CD14-positive monocyte (primary cell): Measurements from ENCODE around the gene FCRL3. TPM values are rescaled to one million over a fixed set of nuclear protein-coding genes. Genes with fewer than 3 reads are reported as not detected.
A peak's percentile ranks its signal among the peaks of the same experiment; 100 is the strongest.

ENCODE experiments used
- DNase-seq, 3 donors: peaks; one replicate each; pipeline ENCODE4 v3.0.0-alpha.2; 2011 to 2022
- H2AFZ ChIP-seq: 2 replicates; pipeline ENCODE4 v1.6.0; 2012; ENCODE audit warnings: mild to moderate bottlenecking, low read depth, low read length, inconsistent platforms; ENCODE audit not compliant: insufficient read depth, poor library complexity, severe bottlenecking
- H3K27ac ChIP-seq, 2 donors: 1 replicate in 1 of 2; 2 replicates in 1 of 2; pipeline ENCODE4 v1.5.1; 2012 to 2013; ENCODE audit warnings: low read length in 2 of 2, control low read depth in 1 of 2, inconsistent platforms in 1 of 2, low read depth in 1 of 2, mild to moderate bottlenecking in 1 of 2
- H3K27me3 ChIP-seq, 2 donors: one replicate each; pipeline versions ENCODE4 v1.6.0 to v1.6.1; 2011 to 2013; ENCODE audit warnings: low read length in 2 of 2; ENCODE audit not compliant: control insufficient read depth in 2 of 2, insufficient read depth in 2 of 2
- H3K36me3 ChIP-seq, 2 donors: replicated peaks in 1 of 2; 1 replicate in 1 of 2; 2 replicates in 1 of 2; pipeline versions ENCODE4 v1.5.1 to v1.6.1; 2012 to 2013; ENCODE audit warnings: low read length in 2 of 2, control low read depth in 1 of 2, inconsistent platforms in 1 of 2, mild to moderate bottlenecking in 1 of 2; ENCODE audit not compliant: insufficient read depth in 2 of 2, control insufficient read depth in 1 of 2
- H3K4me1 ChIP-seq, 2 donors: 1 replicate in 1 of 2; 2 replicates in 1 of 2; pipeline versions ENCODE4 v1.5.1 to v1.6.1; 2012 to 2013; ENCODE audit warnings: low read length in 2 of 2, control low read depth in 1 of 2, inconsistent platforms in 1 of 2, mild to moderate bottlenecking in 1 of 2, moderate library complexity in 1 of 2; ENCODE audit not compliant: insufficient read depth in 2 of 2, control insufficient read depth in 1 of 2
- H3K4me2 ChIP-seq: replicated peaks from 2 replicates; pipeline ENCODE3; 2012; ENCODE audit warnings: low read length, moderate library complexity, mild to moderate bottlenecking; ENCODE audit not compliant: poor library complexity, severe bottlenecking; ENCODE audit errors: extremely low read depth
- H3K4me3 ChIP-seq, 3 experiments: fragments of 200-600 bp in 1 of 3; sonication (generic) in 1 of 3; replicated peaks in 1 of 3; 1 replicate in 2 of 3; 2 replicates in 1 of 3; pipeline ENCODE4 v1.5.1; 2011 to 2013; ENCODE audit warnings: low read length in 3 of 3, mild to moderate bottlenecking in 3 of 3, control low read depth in 2 of 3, low read depth in 2 of 3, inconsistent platforms in 1 of 3, moderate library complexity in 1 of 3
- H3K79me2 ChIP-seq: 2 replicates; pipeline ENCODE4 v1.6.0; 2012; ENCODE audit warnings: mild to moderate bottlenecking, control low read depth, inconsistent platforms, low read length, moderate library complexity; ENCODE audit not compliant: insufficient read depth
- H3K9ac ChIP-seq: 2 replicates; pipeline ENCODE4 v1.6.0; 2017; ENCODE audit warnings: low read length, mild to moderate bottlenecking; ENCODE audit not compliant: insufficient read depth, poor library complexity, severe bottlenecking
- H3K9me3 ChIP-seq, 2 donors: replicated peaks in 1 of 2; 1 replicate in 1 of 2; 2 replicates in 1 of 2; pipeline versions ENCODE4 v1.5.1 to v1.6.1; 2012 to 2013; ENCODE audit warnings: low read length in 2 of 2, control low read depth in 1 of 2; ENCODE audit not compliant: control insufficient read depth in 1 of 2, insufficient read depth in 1 of 2
- H4K20me1 ChIP-seq: 2 replicates; pipeline ENCODE4 v1.6.0; 2012; ENCODE audit warnings: mild to moderate bottlenecking, low read length, control low read depth, moderate library complexity; ENCODE audit not compliant: insufficient read depth
- H3K27ac Mint-ChIP-seq, 7 donors: one replicate each; pipeline ENCODE4 v1.8.0; 2020; ENCODE audit warnings: mild to moderate bottlenecking in 7 of 7, mixed read lengths in 7 of 7, moderate library complexity in 6 of 7, inconsistent platforms in 2 of 7
- H3K27me3 Mint-ChIP-seq, 3 donors: one replicate each; pipeline ENCODE4 v1.8.0; 2021 to 2022; ENCODE audit warnings: low read depth in 3 of 3, mild to moderate bottlenecking in 3 of 3, mixed read lengths in 3 of 3, moderate library complexity in 3 of 3, inconsistent platforms in 1 of 3
- H3K36me3 Mint-ChIP-seq, 2 donors: one replicate each; pipeline ENCODE4 v1.8.0; 2020; ENCODE audit warnings: mixed read lengths in 2 of 2, inconsistent platforms in 1 of 2, mild to moderate bottlenecking in 1 of 2
- H3K4me1 Mint-ChIP-seq: one replicate; pipeline ENCODE4 v1.8.0; 2020; ENCODE audit warnings: mild to moderate bottlenecking, mixed read lengths
- H3K4me3 Mint-ChIP-seq, 2 donors: one replicate each; pipeline ENCODE4 v1.8.0; 2020; ENCODE audit warnings: mild to moderate bottlenecking in 2 of 2, mixed read lengths in 2 of 2, moderate library complexity in 1 of 2
- H3K9me3 Mint-ChIP-seq, 7 donors: one replicate each; pipeline ENCODE4 v1.8.0; 2020 to 2022; ENCODE audit warnings: mixed read lengths in 7 of 7, mild to moderate bottlenecking in 6 of 7, moderate library complexity in 6 of 7, inconsistent platforms in 2 of 7
- WGBS: methylation state at CpG from one replicate; pipeline ENCODE4 v1.1.5; 2013; ENCODE audit warnings: missing lambda C conversion rate; ENCODE audit not compliant: insufficient coverage; 5-methylcytosine and 5-hydroxymethylcytosine counted together
- intact Hi-C, 2 donors: fragments of 100-400 bp; cut with micrococcal nuclease; formaldehyde crosslinking; loops; one replicate each; pipeline versions ENCODE4 v1.15.0 to v1.15.1; 2023
- polyA plus RNA-seq, 3 donors: library from polyadenylated mRNA; depleted of rRNA in 1 of 3; unstranded in 2 of 3; stranded (reverse) in 1 of 3; fragments of 300-500 nt in 2 of 3; fragments of >200 nt in 1 of 3; fragmentation: Illumina TruSeq in 2 of 3; gene quantifications; 1 replicate in 2 of 3; 2 replicates in 1 of 3; pipeline ENCODE4 v1.2.3, GENCODE V29; 2012 to 2021
- TF ChIP-seq, protein P1 (sequence below): fragments of 200-600 bp; IDR thresholded peaks from one replicate; pipeline ENCODE4 v1.8.0; 2022; ENCODE audit warnings: antibody characterized with exemption, mild to moderate bottlenecking

FCRL3 gene
- polyA plus RNA-seq, 3 donors = 0.09 to 0.42 (median 0.32) TPM

DNA sequence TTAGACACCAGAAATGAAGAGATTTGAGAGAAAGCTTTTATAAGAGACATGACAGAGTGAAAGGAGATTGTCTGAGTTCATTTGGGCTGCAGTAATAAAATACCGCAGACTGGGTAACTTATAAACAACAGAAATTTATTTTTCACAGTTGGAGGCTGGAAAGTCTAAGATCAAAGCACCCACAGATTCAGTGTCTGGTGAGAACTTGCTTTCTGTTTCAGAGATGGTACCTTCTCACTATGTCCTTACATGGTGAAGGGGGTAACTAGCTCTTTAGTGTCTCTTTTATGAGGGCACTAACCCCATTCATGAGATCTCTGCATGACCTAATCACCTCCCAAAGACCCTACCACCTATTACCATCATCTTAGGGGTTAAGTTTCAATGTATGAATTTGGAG, 71.8 kb downstream of the FCRL3 start:
- Mint-ChIP-seq H3K27ac (no peak overlapping the region), H3K4me3 (peak overlapping the region in 1 of 2 donors; percentile 22), H3K36me3 (no peaks in the 10 kb centered on the region), H3K27me3 (peaks cover 40 to 71% (median 47%) of the 10 kb centered on the region in 3 donors), H3K9me3 (peaks cover 0 to 3% (median 0%) of the 10 kb centered on the region in 7 donors), H3K4me1 (peaks cover 7% of the 10 kb centered on the region)
- Histone ChIP-seq H3K4me3 (no peak overlapping the region), H3K27ac (no peak overlapping the region), H3K9ac (no peak overlapping the region), H3K9me3 (no peaks in the 10 kb centered on the region), H4K20me1 (no peaks in the 10 kb centered on the region), H3K79me2 (no peaks in the 10 kb centered on the region), H3K36me3 (no peaks in the 10 kb centered on the region), H2AFZ (no peak overlapping the region), H3K4me2 (no peak overlapping the region), H3K27me3 (peaks cover 58 to 89% of the 10 kb centered on the region in 2 donors), H3K4me1 (peaks cover 6 to 8% of the 10 kb centered on the region in 2 donors)
- TF ChIP-seq, protein P1, sequence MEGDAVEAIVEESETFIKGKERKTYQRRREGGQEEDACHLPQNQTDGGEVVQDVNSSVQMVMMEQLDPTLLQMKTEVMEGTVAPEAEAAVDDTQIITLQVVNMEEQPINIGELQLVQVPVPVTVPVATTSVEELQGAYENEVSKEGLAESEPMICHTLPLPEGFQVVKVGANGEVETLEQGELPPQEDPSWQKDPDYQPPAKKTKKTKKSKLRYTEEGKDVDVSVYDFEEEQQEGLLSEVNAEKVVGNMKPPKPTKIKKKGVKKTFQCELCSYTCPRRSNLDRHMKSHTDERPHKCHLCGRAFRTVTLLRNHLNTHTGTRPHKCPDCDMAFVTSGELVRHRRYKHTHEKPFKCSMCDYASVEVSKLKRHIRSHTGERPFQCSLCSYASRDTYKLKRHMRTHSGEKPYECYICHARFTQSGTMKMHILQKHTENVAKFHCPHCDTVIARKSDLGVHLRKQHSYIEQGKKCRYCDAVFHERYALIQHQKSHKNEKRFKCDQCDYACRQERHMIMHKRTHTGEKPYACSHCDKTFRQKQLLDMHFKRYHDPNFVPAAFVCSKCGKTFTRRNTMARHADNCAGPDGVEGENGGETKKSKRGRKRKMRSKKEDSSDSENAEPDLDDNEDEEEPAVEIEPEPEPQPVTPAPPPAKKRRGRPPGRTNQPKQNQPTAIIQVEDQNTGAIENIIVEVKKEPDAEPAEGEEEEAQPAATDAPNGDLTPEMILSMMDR = no peak
- intact Hi-C loops = no loop called here
- DNase-seq = no peak
- WGBS = no CpG with 5 or more reads among the region's 1 CpG

Other genes starting within 250 kb of the FCRL3 start
- under 1 TPM in 2 of 3 donors, not detected in 1; 0.06 to 0.25 TPM for gene FCRL5, start 148.3 kb downstream of the FCRL3 start, polyA plus RNA-seq
- not detected for gene FCRL4, start 102.7 kb downstream of the FCRL3 start, polyA plus RNA-seq
- under 1 TPM in 1 of 3 donors, not detected in 2; 0.65 TPM for gene FCRL2, start 76.4 kb upstream of the FCRL3 start, polyA plus RNA-seq
- 1 to 10 TPM in 1 of 3 donors, under 1 TPM in 2; 0.16 to 2.1 (median 0.16) TPM for gene FCRL1, start 119.4 kb upstream of the FCRL3 start, polyA plus RNA-seq
- gene CD5L, start 141.0 kb upstream of the FCRL3 start, polyA plus RNA-seq = not detected